CD4-positive, alpha-beta memory T cell (primary cell): ENCODE measurements around the gene OPCML. TPM values are rescaled to one million over a fixed set of nuclear protein-coding genes. Genes with fewer than 3 reads are reported as not detected.

Experiments used
- CTCF ChIA-PET: fragments of 350-600 bp; sonication (Branson Sonifier 250); formaldehyde crosslinking; loops from one replicate; lab custom pipeline; 2021; ENCODE audit warnings: inconsistent platforms; ENCODE audit not compliant: partially characterized antibody; lab: Charles Lee
- POLR2A ChIA-PET: fragments of 350-600 bp; sonication (Branson Sonifier 250); formaldehyde crosslinking; loops from one replicate; lab custom pipeline; 2021; ENCODE audit not compliant: partially characterized antibody; lab: Charles Lee
- DNase-seq, 5 donors: peaks; one replicate each; pipeline versions ENCODE4 v3.0.0 to v3.0.0-alpha.2; 2020 to 2022; ENCODE audit warnings: mixed read lengths in 1 of 5
- H3K27ac ChIP-seq: one replicate; pipeline ENCODE4 v1.7.0; 2013; ENCODE audit warnings: low read depth, low read length
- H3K27me3 ChIP-seq: 2 replicates; pipeline ENCODE4 v1.7.0; 2013; ENCODE audit warnings: mild to moderate bottlenecking, low read length, moderate library complexity; ENCODE audit not compliant: insufficient read depth
- H3K36me3 ChIP-seq: 2 replicates; pipeline ENCODE4 v1.7.0; 2013; ENCODE audit warnings: mild to moderate bottlenecking, low read length, moderate library complexity; ENCODE audit not compliant: insufficient read depth
- H3K4me1 ChIP-seq: 2 replicates; pipeline ENCODE4 v1.7.0; 2013; ENCODE audit warnings: mild to moderate bottlenecking, low read length, moderate library complexity; ENCODE audit not compliant: insufficient read depth
- H3K4me3 ChIP-seq, 2 donors: one replicate each; pipeline ENCODE4 v1.7.0; 2013; ENCODE audit warnings: low read length in 2 of 2, mild to moderate bottlenecking in 1 of 2
- H3K9me3 ChIP-seq, 2 donors: one replicate each; pipeline ENCODE4 v1.7.0; 2013; ENCODE audit warnings: low read length in 2 of 2, control low read depth in 1 of 2; ENCODE audit not compliant: control insufficient read depth in 1 of 2
- H3K27ac Mint-ChIP-seq, 7 donors: one replicate each; pipeline ENCODE4 v1.8.0; 2020 to 2021; ENCODE audit warnings: mixed read lengths in 7 of 7, mild to moderate bottlenecking in 6 of 7, inconsistent platforms in 3 of 7, moderate library complexity in 3 of 7
- H3K27me3 Mint-ChIP-seq, 2 donors: one replicate each; pipeline ENCODE4 v1.8.0; 2020 to 2021; ENCODE audit warnings: mixed read lengths in 2 of 2
- H3K36me3 Mint-ChIP-seq, 2 donors: one replicate each; pipeline ENCODE4 v1.8.0; 2020 to 2021; ENCODE audit warnings: mixed read lengths in 2 of 2, inconsistent platforms in 1 of 2, mild to moderate bottlenecking in 1 of 2
- H3K4me1 Mint-ChIP-seq, 4 donors: one replicate each; pipeline ENCODE4 v1.8.0; 2020 to 2021; ENCODE audit warnings: mixed read lengths in 4 of 4, mild to moderate bottlenecking in 1 of 4
- H3K4me3 Mint-ChIP-seq, 8 donors: one replicate each; pipeline ENCODE4 v1.8.0; 2020 to 2021; ENCODE audit warnings: mixed read lengths in 8 of 8, mild to moderate bottlenecking in 7 of 8, moderate library complexity in 6 of 8, inconsistent platforms in 3 of 8
- H3K9me3 Mint-ChIP-seq, 8 donors: one replicate each; pipeline ENCODE4 v1.8.0; 2020 to 2021; ENCODE audit warnings: mixed read lengths in 8 of 8, mild to moderate bottlenecking in 5 of 8, inconsistent platforms in 3 of 8, moderate library complexity in 1 of 8
- intact Hi-C: fragments of 100-400 bp; cut with micrococcal nuclease; formaldehyde crosslinking; loops from one replicate; pipeline ENCODE4 v1.15.1; 2023
- polyA plus RNA-seq, 2 donors: library from polyadenylated mRNA; unstranded; fragments of 300-500 nt; fragmentation: Illumina TruSeq; gene quantifications; one replicate each; pipeline ENCODE4 v1.2.3, GENCODE V29; 2021
- total RNA-seq, 2 experiments: library from RNA; stranded (reverse); gene quantifications; one replicate each; pipeline ENCODE4 v1.2.3, GENCODE V29; 2021

Gene OPCML
- total and polyA plus RNA-seq, 4 experiments from 2014 or later, result not detected

DNA sequence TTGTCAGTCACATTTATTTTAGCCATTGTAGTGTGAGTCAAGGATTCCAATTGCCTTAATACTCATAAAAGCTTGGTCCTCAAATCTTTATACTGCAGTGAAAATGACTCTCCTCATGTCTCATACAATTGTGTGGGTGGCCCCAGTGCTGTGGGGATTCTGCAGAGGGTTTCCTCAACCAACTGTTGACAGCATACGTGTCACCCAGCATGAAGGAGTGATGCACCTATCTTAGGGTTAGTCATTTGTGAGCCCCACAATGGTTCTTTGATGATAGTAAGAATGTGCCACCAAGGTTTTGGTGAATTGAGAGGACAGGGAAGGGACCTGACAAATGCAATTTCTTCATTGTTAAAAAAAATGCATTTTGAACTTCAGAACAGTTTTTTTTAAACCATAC is 1046.2 kb downstream of the OPCML start:
- Histone ChIP-seq H3K27me3 (no peaks in the 10 kb centered on the region), H3K36me3 (no peaks in the 10 kb centered on the region), H3K4me3 (no peak overlapping the region), H3K4me1 (no peaks in the 10 kb centered on the region), H3K27ac (no peak overlapping the region), H3K9me3 (no peaks in the 10 kb centered on the region)
- no peaks in the 10 kb centered on the region for H3K36me3 Mint-ChIP-seq
- ChIA-PET CTCF (no interaction called here), POLR2A (no interaction called here)
- H3K9me3 Mint-ChIP-seq, result peaks cover 1 to 25% (median 9%) of the 10 kb centered on the region in 8 donors
- no peak overlapping the region for H3K27ac Mint-ChIP-seq
- H3K27me3 Mint-ChIP-seq, result peaks cover 0 to 1% of the 10 kb centered on the region in 2 donors
- H3K4me1 Mint-ChIP-seq, result no peaks in the 10 kb centered on the region
- no peak overlapping the region for H3K4me3 Mint-ChIP-seq
- intact Hi-C loops, result no loop called here
- no peak for DNase-seq

DNA sequence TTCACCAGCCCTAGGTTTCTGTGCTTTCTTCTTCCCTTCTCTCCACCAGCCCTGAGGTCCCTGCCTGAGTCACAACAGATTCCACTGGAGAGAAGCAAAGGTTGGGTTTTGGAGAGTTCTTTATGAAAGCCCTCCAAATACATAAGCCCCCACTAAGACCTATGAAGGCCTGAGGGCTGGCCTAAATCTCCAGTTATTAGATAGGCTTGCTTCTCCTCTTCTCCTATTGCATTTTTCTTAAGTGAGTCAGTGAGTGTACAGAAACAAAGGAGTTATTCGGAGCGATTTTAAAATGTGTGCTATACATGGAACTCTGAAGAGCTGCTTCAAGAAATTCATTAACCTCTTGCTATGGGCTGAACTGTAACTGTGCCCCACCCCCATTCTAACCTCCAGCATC is 1057.3 kb downstream of the OPCML start:
- H3K9me3 ChIP-seq, result no peaks in the 10 kb centered on the region
- H3K27me3 ChIP-seq, result no peaks in the 10 kb centered on the region
- no peak for DNase-seq
- Mint-ChIP-seq H3K4me3 (no peak overlapping the region), H3K36me3 (no peaks in the 10 kb centered on the region), H3K27ac (no peak overlapping the region), H3K9me3 (peaks cover 0 to 7% (median 3%) of the 10 kb centered on the region in 8 donors), H3K4me1 (no peaks in the 10 kb centered on the region), H3K27me3 (peaks cover 0 to 1% of the 10 kb centered on the region in 2 donors)
- no peak overlapping the region for H3K4me3 ChIP-seq
- H3K36me3 ChIP-seq, result no peaks in the 10 kb centered on the region
- H3K27ac ChIP-seq, result no peak overlapping the region
- ChIA-PET CTCF (no interaction called here), POLR2A (no interaction called here)
- intact Hi-C loops, result no loop called here
- H3K4me1 ChIP-seq, result no peaks in the 10 kb centered on the region

GRCh38 chr11:132472411-132473172 is 1059.7 kb downstream of the OPCML start:
- H3K27ac Mint-ChIP-seq, result no peak overlapping the region
- DNase-seq, result no peak
- H3K27me3 Mint-ChIP-seq, result peaks cover 0 to 1% of the 10 kb centered on the region in 2 donors
- H3K9me3 ChIP-seq, result no peaks in the 10 kb centered on the region
- ChIA-PET POLR2A (no interaction called here), CTCF (no interaction called here)
- H3K27ac ChIP-seq, result no peak overlapping the region
- no peak overlapping the region for H3K4me3 ChIP-seq
- H3K4me1 Mint-ChIP-seq, result no peaks in the 10 kb centered on the region
- H3K9me3 Mint-ChIP-seq, result peaks cover 0 to 7% (median 1%) of the 10 kb centered on the region in 8 donors
- no peaks in the 10 kb centered on the region for H3K4me1 ChIP-seq
- intact Hi-C loops, result no loop called here
- H3K36me3 ChIP-seq, result no peaks in the 10 kb centered on the region
- no peaks in the 10 kb centered on the region for H3K36me3 Mint-ChIP-seq
- H3K27me3 ChIP-seq, result no peaks in the 10 kb centered on the region
- no peak overlapping the region for H3K4me3 Mint-ChIP-seq

GRCh38 chr11:132471466-132471865 is 1060.8 kb downstream of the OPCML start:
- intact Hi-C loops, result no loop called here
- POLR2A ChIA-PET, result no interaction called here

DNA sequence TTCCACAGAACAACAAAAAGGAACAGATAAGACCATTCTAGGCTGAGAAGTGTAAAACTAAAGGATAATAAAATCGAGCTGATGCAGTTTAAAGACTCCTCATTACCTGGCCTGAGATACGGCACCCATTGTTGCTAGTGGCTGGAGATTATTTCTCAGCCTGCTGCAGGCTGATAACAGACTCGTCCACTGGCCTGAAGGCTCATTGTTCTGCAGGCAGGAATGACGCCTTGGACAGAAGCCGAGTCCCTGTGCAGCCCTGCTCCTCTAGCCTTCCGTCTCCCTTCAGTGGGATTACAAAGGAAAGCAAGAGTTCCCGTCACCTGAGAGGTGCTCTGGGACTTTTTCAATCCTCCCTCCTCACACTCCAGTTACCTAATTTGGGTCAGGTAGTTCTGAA is 1065.3 kb downstream of the OPCML start:
- intact Hi-C loops, result no loop called here
- ChIA-PET POLR2A (no interaction called here), CTCF (no interaction called here)
- Histone ChIP-seq H3K36me3 (no peaks in the 10 kb centered on the region), H3K9me3 (no peaks in the 10 kb centered on the region), H3K27me3 (no peaks in the 10 kb centered on the region), H3K4me1 (no peaks in the 10 kb centered on the region), H3K27ac (no peak overlapping the region), H3K4me3 (no peak overlapping the region)
- DNase-seq, result no peak
- no peaks in the 10 kb centered on the region for H3K27me3 Mint-ChIP-seq
- H3K9me3 Mint-ChIP-seq, result peaks cover 0 to 3% (median 0%) of the 10 kb centered on the region in 8 donors
- H3K4me3 Mint-ChIP-seq, result no peak overlapping the region
- H3K4me1 Mint-ChIP-seq, result no peaks in the 10 kb centered on the region
- H3K36me3 Mint-ChIP-seq, result no peaks in the 10 kb centered on the region
- H3K27ac Mint-ChIP-seq, result no peak overlapping the region

More at GRCh38 chr11:132471466-132471865, 1060.8 kb downstream of the OPCML start:
- no peak overlapping the region for H3K27ac Mint-ChIP-seq
- no peaks in the 10 kb centered on the region for H3K4me1 Mint-ChIP-seq
- H3K36me3 Mint-ChIP-seq, result no peaks in the 10 kb centered on the region
- Histone ChIP-seq H3K27ac (no peak overlapping the region), H3K4me1 (no peaks in the 10 kb centered on the region), H3K36me3 (no peaks in the 10 kb centered on the region), H3K9me3 (no peaks in the 10 kb centered on the region), H3K4me3 (no peak overlapping the region), H3K27me3 (no peaks in the 10 kb centered on the region)
- DNase-seq, result no peak
- CTCF ChIA-PET, result no interaction called here
- no peak overlapping the region for H3K4me3 Mint-ChIP-seq
- H3K27me3 Mint-ChIP-seq, result peaks cover 0 to 1% of the 10 kb centered on the region in 2 donors
- H3K9me3 Mint-ChIP-seq, result peaks cover 0 to 7% (median 0%) of the 10 kb centered on the region in 8 donors

DNA sequence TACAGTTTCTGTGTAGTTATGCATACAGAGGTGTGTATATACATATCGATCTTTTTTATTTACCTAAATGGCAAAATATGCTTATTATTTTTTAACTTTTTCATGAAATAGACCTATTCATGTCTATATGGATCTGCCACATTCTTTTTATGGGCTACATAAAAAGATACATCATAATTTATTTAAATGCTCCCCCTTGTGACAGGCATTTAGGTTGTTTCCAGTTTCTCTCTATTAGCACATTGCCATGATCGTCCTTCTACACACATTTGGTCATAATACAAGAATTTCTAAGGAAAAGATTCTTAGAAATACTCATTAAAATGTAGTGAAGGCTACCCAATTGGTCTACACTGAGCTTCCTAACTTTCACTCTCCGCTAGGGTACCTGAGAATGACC is 1067.4 kb downstream of the OPCML start:
- Mint-ChIP-seq H3K36me3 (no peaks in the 10 kb centered on the region), H3K27ac (no peak overlapping the region), H3K4me3 (no peak overlapping the region), H3K27me3 (no peaks in the 10 kb centered on the region), H3K9me3 (peaks cover 0 to 9% (median under 1%) of the 10 kb centered on the region in 8 donors), H3K4me1 (no peaks in the 10 kb centered on the region)
- intact Hi-C loops, result no loop called here
- Histone ChIP-seq H3K4me1 (no peaks in the 10 kb centered on the region), H3K36me3 (no peaks in the 10 kb centered on the region), H3K4me3 (no peak overlapping the region), H3K27ac (no peak overlapping the region), H3K27me3 (no peaks in the 10 kb centered on the region), H3K9me3 (no peaks in the 10 kb centered on the region)
- CTCF ChIA-PET, result no interaction called here
- no peak for DNase-seq
- POLR2A ChIA-PET, result no interaction called here

- no peak overlapping the region for H3K27ac ChIP-seq
- POLR2A ChIA-PET, result no interaction called here
- H3K36me3 ChIP-seq, result no peaks in the 10 kb centered on the region
- H3K27ac Mint-ChIP-seq, result no peak overlapping the region
- intact Hi-C loops, result no loop called here
- H3K9me3 ChIP-seq, result no peaks in the 10 kb centered on the region
- H3K4me1 Mint-ChIP-seq, result no peaks in the 10 kb centered on the region
- CTCF ChIA-PET, result no interaction called here
- H3K27me3 ChIP-seq, result no peaks in the 10 kb centered on the region
- H3K4me3 ChIP-seq, result no peak overlapping the region
- no peak overlapping the region for H3K4me3 Mint-ChIP-seq
- DNase-seq, result no peak
- no peaks in the 10 kb centered on the region for H3K4me1 ChIP-seq
- no peaks in the 10 kb centered on the region for H3K36me3 Mint-ChIP-seq
- H3K9me3 Mint-ChIP-seq, result peaks cover 0 to 9% (median under 1%) of the 10 kb centered on the region in 8 donors
- H3K27me3 Mint-ChIP-seq, result no peaks in the 10 kb centered on the region
These were observed 1068.3 kb downstream of the OPCML start for GRCh38 chr11:132464003-132464342.
